Esophagus muscularis mucosa (tissue), 4 donors: ENCODE data around the gene LCOR. TPM values are rescaled to one million over a fixed set of nuclear protein-coding genes. Genes with fewer than 3 reads are reported as not detected.

ENCODE experiments used
- DNase-seq: peaks from one replicate; pipeline ENCODE4 v3.0.0-alpha.2; 2017; ENCODE audit errors: extremely low spot score
- H3K27ac ChIP-seq, 4 donors: fragments of 200-600 bp; sonication (generic); replicated peaks in 1 of 4; 1 replicate in 3 of 4; 2 replicates in 1 of 4; pipeline ENCODE4 v1.5.1; 2016 to 2019; ENCODE audit warnings: mild to moderate bottlenecking in 1 of 4
- H3K27me3 ChIP-seq, 4 donors: fragments of 200-600 bp; sonication (generic); one replicate each; pipeline versions ENCODE4 v1.5.1 to v1.6.0; 2016 to 2019
- H3K36me3 ChIP-seq, 4 donors: fragments of 200-600 bp; sonication (generic); one replicate each; pipeline ENCODE4 v1.5.1; 2016 to 2019
- H3K4me1 ChIP-seq, 4 donors: fragments of 200-600 bp; sonication (generic); one replicate each; pipeline ENCODE4 v1.5.1; 2016 to 2019
- H3K4me3 ChIP-seq, 4 donors: fragments of 200-600 bp; sonication (generic); 1 replicate in 2 of 4; 2 replicates in 2 of 4; pipeline ENCODE4 v1.5.1; 2016 to 2019; ENCODE audit warnings: mild to moderate bottlenecking in 4 of 4, moderate library complexity in 1 of 4
- H3K9me3 ChIP-seq, 4 donors: fragments of 200-600 bp; sonication (generic); 1 replicate in 3 of 4; 2 replicates in 1 of 4; pipeline ENCODE4 v1.5.1; 2016 to 2019
- EP300 ChIP-seq: sonication (generic); formaldehyde crosslinking; IDR thresholded peaks from one replicate; pipeline ENCODE4 v1.6.1; 2017; ENCODE audit warnings: antibody characterized with exemption
- POLR2A ChIP-seq: fragments of 450-650 bp; IDR thresholded peaks from one replicate; pipeline ENCODE4 v1.6.1; 2017; ENCODE audit warnings: antibody characterized with exemption, moderate library complexity, mild to moderate bottlenecking, low read depth
- POLR2AphosphoS5 ChIP-seq, 2 donors: sonication (generic); formaldehyde crosslinking; IDR thresholded peaks; one replicate each; pipeline ENCODE4 v1.6.1; 2017; ENCODE audit warnings: antibody characterized with exemption in 2 of 2
- WGBS: methylation state at CpG from one replicate; pipeline ENCODE4 v1.1.5; 2018; 5-methylcytosine and 5-hydroxymethylcytosine counted together
- intact Hi-C: fragments of 100-400 bp; cut with DNase I; formaldehyde crosslinking; loops from one replicate; pipeline ENCODE4 v1.15.1; 2023
- total RNA-seq, 4 donors: library from RNA; depleted of rRNA; stranded (reverse); fragments of >200 nt; gene quantifications; one replicate each; pipeline versions ENCODE4 v1.1.0 to v1.2.1, GENCODE V29; 2016
- TF ChIP-seq, protein P1 (sequence below), 3 experiments: fragments of 200-600 bp in 2 of 3; fragments of 450-650 bp in 1 of 3; sonication (generic) in 2 of 3; IDR thresholded peaks; one replicate each; pipeline ENCODE4 v1.5.1; 2017 to 2019; ENCODE audit warnings: antibody characterized with exemption in 3 of 3, mild to moderate bottlenecking in 2 of 3, moderate library complexity in 1 of 3

The LCOR gene
- total RNA-seq, 4 donors from 2014 or later = 23.1 to 43.2 (median 29.4) TPM

DNA sequence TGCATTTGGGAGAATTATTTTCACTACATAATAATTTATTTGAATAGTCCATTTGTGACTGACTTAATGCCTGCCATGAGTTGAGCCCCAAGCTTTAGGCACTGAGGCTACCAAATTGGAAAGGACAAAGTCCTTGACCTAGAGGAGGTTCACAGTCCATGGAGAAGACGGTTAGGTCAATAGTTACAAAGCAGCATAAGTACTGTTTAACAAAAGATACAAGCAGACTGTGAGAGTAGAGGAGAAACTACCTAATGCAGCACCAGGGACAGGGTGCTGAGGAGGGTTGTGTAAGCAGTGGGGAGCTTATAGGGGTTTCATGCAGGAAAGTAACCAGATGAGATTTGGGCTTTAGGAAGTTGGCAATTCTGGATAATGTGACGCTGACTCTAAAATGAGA, 139.2 kb downstream of the LCOR start:
- Histone ChIP-seq H3K27me3 (no peaks in the 10 kb centered on the region), H3K27ac (no peak overlapping the region), H3K36me3 (no peaks in the 10 kb centered on the region), H3K4me1 (no peaks in the 10 kb centered on the region), H3K4me3 (no peak overlapping the region), H3K9me3 (no peaks in the 10 kb centered on the region)
- TF ChIP-seq, protein P1, sequence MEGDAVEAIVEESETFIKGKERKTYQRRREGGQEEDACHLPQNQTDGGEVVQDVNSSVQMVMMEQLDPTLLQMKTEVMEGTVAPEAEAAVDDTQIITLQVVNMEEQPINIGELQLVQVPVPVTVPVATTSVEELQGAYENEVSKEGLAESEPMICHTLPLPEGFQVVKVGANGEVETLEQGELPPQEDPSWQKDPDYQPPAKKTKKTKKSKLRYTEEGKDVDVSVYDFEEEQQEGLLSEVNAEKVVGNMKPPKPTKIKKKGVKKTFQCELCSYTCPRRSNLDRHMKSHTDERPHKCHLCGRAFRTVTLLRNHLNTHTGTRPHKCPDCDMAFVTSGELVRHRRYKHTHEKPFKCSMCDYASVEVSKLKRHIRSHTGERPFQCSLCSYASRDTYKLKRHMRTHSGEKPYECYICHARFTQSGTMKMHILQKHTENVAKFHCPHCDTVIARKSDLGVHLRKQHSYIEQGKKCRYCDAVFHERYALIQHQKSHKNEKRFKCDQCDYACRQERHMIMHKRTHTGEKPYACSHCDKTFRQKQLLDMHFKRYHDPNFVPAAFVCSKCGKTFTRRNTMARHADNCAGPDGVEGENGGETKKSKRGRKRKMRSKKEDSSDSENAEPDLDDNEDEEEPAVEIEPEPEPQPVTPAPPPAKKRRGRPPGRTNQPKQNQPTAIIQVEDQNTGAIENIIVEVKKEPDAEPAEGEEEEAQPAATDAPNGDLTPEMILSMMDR (IDR thresholded peaks at IDR 0.05) = no peak
- TF ChIP-seq EP300 = no peak
- no peak for TF ChIP-seq POLR2AphosphoS5 (IDR thresholded peaks at IDR 0.05)
- TF ChIP-seq POLR2A = no peak
- whole genome bisulfite sequencing = 94% methylated on average over 2 of the region's 2 CpGs
- no peak for DNase-seq
- intact Hi-C loops = no loop called here

DNA sequence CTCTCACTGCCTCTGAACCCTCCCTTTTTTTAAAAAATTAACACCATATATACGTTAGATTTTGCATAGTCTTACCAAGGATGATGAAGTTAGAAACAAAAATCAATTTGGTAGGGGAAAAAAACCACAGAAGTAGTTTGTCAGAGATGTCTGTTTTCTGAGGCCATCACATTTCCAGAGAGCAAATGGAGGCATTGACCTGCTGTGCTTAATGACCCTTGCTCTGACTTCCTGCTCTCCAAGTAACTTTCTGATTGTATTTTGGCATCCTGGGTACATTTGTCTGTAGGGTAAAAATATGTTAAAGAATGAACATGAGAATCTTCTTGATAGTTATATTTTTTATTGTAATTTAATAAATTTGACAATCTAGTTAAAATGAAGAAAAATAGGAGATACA, 140.2 kb downstream of the LCOR start:
- Histone ChIP-seq H3K27ac (no peak overlapping the region), H3K4me1 (no peaks in the 10 kb centered on the region), H3K27me3 (no peaks in the 10 kb centered on the region), H3K4me3 (no peak overlapping the region), H3K36me3 (no peaks in the 10 kb centered on the region), H3K9me3 (no peaks in the 10 kb centered on the region)
- WGBS = 93% methylated on average over 1 of the region's 1 CpG
- DNase-seq = no peak
- TF ChIP-seq POLR2AphosphoS5 (IDR thresholded peaks at IDR 0.05) (no peak), EP300 (no peak), POLR2A (no peak)
- TF ChIP-seq, protein P1 (IDR thresholded peaks at IDR 0.05) = no peak
- intact Hi-C loops = no loop called here

DNA sequence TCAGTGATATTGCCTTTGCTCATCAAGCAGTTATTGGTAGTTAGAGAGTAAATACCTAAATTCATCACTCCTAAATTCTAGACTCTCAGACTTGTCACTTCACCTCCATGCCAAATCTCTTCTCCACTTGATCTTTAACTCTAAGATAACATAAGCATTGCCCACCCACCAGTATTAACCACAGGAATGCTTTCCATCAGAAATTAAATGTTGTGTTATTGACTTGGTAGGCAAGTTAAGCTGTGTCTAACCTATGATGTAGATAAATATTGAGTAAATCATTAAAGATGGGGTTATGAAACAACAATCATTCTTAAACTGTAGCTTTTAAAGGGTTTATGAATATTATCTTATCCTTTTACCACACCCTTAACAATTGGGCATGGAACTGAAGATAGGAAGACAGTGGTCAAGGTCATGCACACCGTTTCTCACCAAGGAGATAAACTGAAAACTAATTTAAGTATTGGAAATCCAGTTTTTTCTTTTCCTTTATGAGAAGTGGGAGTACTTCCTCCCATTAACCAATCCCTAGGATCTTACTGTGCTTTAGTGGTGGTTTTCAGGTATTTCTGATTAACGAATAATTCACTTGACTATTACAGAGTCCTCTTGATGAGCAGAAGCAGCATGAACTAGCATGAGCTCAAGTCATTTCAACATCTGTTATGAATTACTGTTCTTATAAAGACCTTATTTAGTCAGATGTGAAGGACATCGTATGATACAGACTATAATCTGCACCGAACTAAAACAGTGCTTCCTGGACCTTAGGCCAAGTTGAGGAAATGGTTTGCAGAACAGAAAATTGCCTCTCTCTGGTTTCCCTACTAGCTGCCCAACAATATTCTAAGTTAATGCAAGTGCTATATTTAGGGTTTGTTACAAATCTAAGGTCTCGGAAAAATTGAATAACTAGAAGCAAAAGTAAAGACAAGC, 142.0 kb downstream of the LCOR start:
- no peaks in the 10 kb centered on the region for H3K36me3 ChIP-seq
- 75% methylated on average over 5 of the region's 5 CpGs for WGBS
- no peaks in the 10 kb centered on the region for H3K27me3 ChIP-seq
- intact Hi-C loops = no loop called here
- no peaks in the 10 kb centered on the region for H3K9me3 ChIP-seq
- no peak for DNase-seq
- TF ChIP-seq POLR2A = no peak
- TF ChIP-seq, protein P1 (IDR thresholded peaks at IDR 0.05) = no peak
- H3K27ac ChIP-seq = no peak overlapping the region
- H3K4me1 ChIP-seq = no peaks in the 10 kb centered on the region
- no peak overlapping the region for H3K4me3 ChIP-seq

DNA sequence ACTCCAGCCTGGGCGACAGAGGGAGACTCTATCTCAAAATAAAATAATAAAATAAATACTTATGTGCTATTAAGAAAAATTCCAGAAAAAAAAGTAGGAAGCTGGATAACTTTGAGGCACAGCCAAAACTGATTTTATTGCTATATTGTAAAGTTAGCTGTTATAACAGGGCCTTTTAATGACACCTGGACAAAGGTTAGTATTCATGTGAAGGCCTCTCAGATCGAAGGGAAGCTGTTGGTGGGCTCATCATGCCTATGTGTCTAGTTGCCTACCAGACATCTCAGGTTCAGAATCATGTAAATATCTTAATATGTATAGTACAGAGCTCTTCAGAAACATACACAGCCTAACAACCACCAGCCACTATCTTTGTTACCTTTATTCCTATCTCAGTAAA, 143.0 kb downstream of the LCOR start:
- Histone ChIP-seq H3K9me3 (no peaks in the 10 kb centered on the region), H3K4me3 (no peak overlapping the region), H3K27ac (no peak overlapping the region), H3K36me3 (no peaks in the 10 kb centered on the region), H3K27me3 (no peaks in the 10 kb centered on the region), H3K4me1 (no peaks in the 10 kb centered on the region)
- TF ChIP-seq EP300 (no peak), POLR2A (no peak), POLR2AphosphoS5 (IDR thresholded peaks at IDR 0.05) (no peak)
- TF ChIP-seq, protein P1 (IDR thresholded peaks at IDR 0.05) = no peak
- no peak for DNase-seq
- WGBS = 96% methylated on average over 2 of the region's 2 CpGs
- intact Hi-C loops = no loop called here
